Mesendoderm (in vitro differentiated cells): ENCODE measurements around the gene RAP1GDS1.
A peak's percentile ranks its signal among the peaks of the same experiment; 100 is the strongest.

Source experiments
- DNase-seq: peaks from one replicate; pipeline ENCODE4 v3.0.0; 2013
- H2AK5ac ChIP-seq: 2 replicates; pipeline ENCODE4 v1.6.1; 2013; ENCODE audit warnings: low read length, inconsistent platforms
- H2BK120ac ChIP-seq: 2 replicates; pipeline ENCODE4 v1.6.1; 2013; ENCODE audit warnings: low read depth, mild to moderate bottlenecking, low read length, moderate library complexity, mixed read lengths
- H2BK15ac ChIP-seq: replicated peaks from 2 replicates; pipeline ENCODE4 v1.6.1; 2013; ENCODE audit warnings: low read depth, mild to moderate bottlenecking, moderate library complexity
- H2BK5ac ChIP-seq: 2 replicates; pipeline ENCODE4 v1.6.1; 2013; ENCODE audit warnings: low read length, inconsistent platforms
- H3K18ac ChIP-seq: 2 replicates; pipeline ENCODE4 v1.6.1; 2013; ENCODE audit warnings: mild to moderate bottlenecking, low read length, mixed read lengths
- H3K23ac ChIP-seq: one replicate; pipeline ENCODE4 v1.6.1; 2013; ENCODE audit warnings: low read length
- H3K27ac ChIP-seq: 2 replicates; pipeline ENCODE4 v1.5.1; 2013; ENCODE audit warnings: low read depth, mild to moderate bottlenecking, inconsistent platforms, low read length, moderate library complexity
- H3K27me3 ChIP-seq: 2 replicates; pipeline ENCODE4 v1.6.1; 2013; ENCODE audit warnings: low read length, control low read depth, mild to moderate bottlenecking, inconsistent platforms; ENCODE audit not compliant: insufficient read depth, poor library complexity
- H3K36me3 ChIP-seq: 2 replicates; pipeline ENCODE4 v1.6.1; 2013; ENCODE audit warnings: low read length, inconsistent platforms; ENCODE audit not compliant: control insufficient read depth, insufficient read depth
- H3K4ac ChIP-seq: one replicate; pipeline ENCODE4 v1.6.1; 2013; ENCODE audit warnings: low read depth, mild to moderate bottlenecking, low read length, moderate library complexity
- H3K4me1 ChIP-seq: 2 replicates; pipeline ENCODE4 v1.6.1; 2013; ENCODE audit warnings: low read depth, low read length, inconsistent platforms; ENCODE audit not compliant: control insufficient read depth
- H3K4me2 ChIP-seq: 2 replicates; pipeline ENCODE4 v1.6.1; 2013; ENCODE audit warnings: low read length
- H3K4me3 ChIP-seq: 2 replicates; pipeline ENCODE4 v1.5.1; 2013; ENCODE audit warnings: mild to moderate bottlenecking, low read length
- H3K56ac ChIP-seq: one replicate; pipeline ENCODE4 v1.6.1; 2013; ENCODE audit warnings: low read length
- H3K79me1 ChIP-seq: 2 replicates; pipeline ENCODE4 v1.6.1; 2013; ENCODE audit warnings: low read length, inconsistent platforms
- H3K79me2 ChIP-seq: 2 replicates; pipeline ENCODE4 v1.6.1; 2013; ENCODE audit warnings: mild to moderate bottlenecking, low read length; ENCODE audit not compliant: control insufficient read depth, insufficient read depth
- H3K9ac ChIP-seq: 2 replicates; pipeline ENCODE4 v1.6.1; 2013; ENCODE audit warnings: low read length, inconsistent platforms
- H4K5ac ChIP-seq: one replicate; pipeline ENCODE4 v1.6.1; 2013; ENCODE audit warnings: low read length
- H4K8ac ChIP-seq: one replicate; pipeline ENCODE4 v1.6.1; 2013; ENCODE audit warnings: low read depth, mild to moderate bottlenecking, control low read depth, low read length, moderate library complexity
- WGBS: extraction: QIAGEN DNeasy Blood & Tissue Kit; methylation state at CpG from one replicate; pipeline ENCODE4 v1.1.7; 2013; ENCODE audit warnings: low lambda C conversion rate, missing lambda C conversion rate; ENCODE audit not compliant: insufficient coverage; ENCODE audit errors: extremely low coverage; 5-methylcytosine and 5-hydroxymethylcytosine counted together

RAP1GDS1 gene

DNA sequence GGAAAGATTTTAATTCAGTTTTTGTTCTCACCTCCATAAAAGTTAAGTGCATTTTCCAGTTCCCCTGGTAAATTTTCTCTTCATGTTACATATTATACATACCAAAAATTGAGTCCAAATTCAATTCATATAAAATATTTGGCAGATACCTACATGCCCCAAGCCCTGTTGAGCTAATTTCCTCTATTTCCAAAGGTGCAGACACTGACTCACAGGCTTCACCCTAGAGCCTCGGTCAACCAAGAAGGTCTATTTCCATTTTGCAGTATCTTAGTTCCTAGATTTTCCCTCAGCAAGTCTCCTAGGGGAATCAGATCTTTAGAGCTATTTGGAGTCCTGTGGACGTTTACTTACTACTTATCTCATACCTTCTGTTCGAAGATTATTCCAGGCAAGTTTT lies 222.8 kb downstream of the RAP1GDS1 start:
- no peak overlapping the region for H2AK5ac ChIP-seq
- no peak overlapping the region for H4K5ac ChIP-seq
- H3K4ac ChIP-seq: no peak overlapping the region
- no peak overlapping the region for H2BK120ac ChIP-seq
- no peak overlapping the region for H3K18ac ChIP-seq
- DNase-seq: no peak
- H4K8ac ChIP-seq: no peak overlapping the region
- H3K27ac ChIP-seq: no peak overlapping the region
- H3K4me3 ChIP-seq: no peak overlapping the region
- H3K36me3 ChIP-seq: no peaks in the 10 kb centered on the region
- no peak overlapping the region for H3K9ac ChIP-seq
- no peak overlapping the region for H2BK15ac ChIP-seq
- H3K4me2 ChIP-seq: no peak overlapping the region
- no peaks in the 10 kb centered on the region for H3K79me2 ChIP-seq
- H3K79me1 ChIP-seq: no peaks in the 10 kb centered on the region
- WGBS: no CpG with 5 or more reads among the region's 3 CpGs
- H3K4me1 ChIP-seq: no peaks in the 10 kb centered on the region
- no peak overlapping the region for H2BK5ac ChIP-seq
- H3K56ac ChIP-seq: no peak overlapping the region
- H3K27me3 ChIP-seq: no peaks in the 10 kb centered on the region
- H3K23ac ChIP-seq: no peak overlapping the region

DNA sequence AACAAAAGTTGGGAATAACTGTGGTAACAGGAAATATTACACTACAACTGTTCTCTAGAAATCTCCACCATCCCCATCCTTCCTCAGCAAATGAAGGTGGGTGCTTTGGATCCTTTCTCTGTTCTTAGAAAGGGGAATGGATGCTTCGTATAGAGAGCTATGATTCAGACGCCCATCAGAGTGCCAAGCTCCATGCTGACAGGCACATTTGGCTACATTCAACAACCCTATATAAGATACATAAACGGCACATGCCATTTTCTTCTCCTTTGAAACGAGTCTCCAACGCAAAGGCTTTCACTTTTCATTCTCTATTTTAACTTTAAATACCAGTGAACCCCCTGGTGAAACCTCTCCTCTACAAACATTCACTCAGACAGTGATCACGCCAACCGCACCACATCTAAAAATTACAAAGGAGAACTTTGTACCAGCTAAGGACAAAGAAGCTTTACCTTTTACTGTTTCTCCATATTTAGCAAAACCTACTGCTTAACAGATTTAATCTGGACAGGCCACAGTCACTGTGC lies 224.7 kb downstream of the RAP1GDS1 start:
- H3K27me3 ChIP-seq: no peaks in the 10 kb centered on the region
- no peak overlapping the region for H4K8ac ChIP-seq
- H2BK120ac ChIP-seq: no peak overlapping the region
- no CpG with 5 or more reads among the region's 7 CpGs for WGBS
- H3K79me1 ChIP-seq: no peaks in the 10 kb centered on the region
- no peak overlapping the region for H4K5ac ChIP-seq
- no peak overlapping the region for H2BK5ac ChIP-seq
- H2BK15ac ChIP-seq: no peak overlapping the region
- H3K4ac ChIP-seq: no peak overlapping the region
- no peak overlapping the region for H3K9ac ChIP-seq
- H2AK5ac ChIP-seq: no peak overlapping the region
- no peaks in the 10 kb centered on the region for H3K36me3 ChIP-seq
- H3K4me1 ChIP-seq: no peaks in the 10 kb centered on the region
- H3K27ac ChIP-seq: no peak overlapping the region
- no peak overlapping the region for H3K18ac ChIP-seq
- no peak overlapping the region for H3K23ac ChIP-seq
- no peak for DNase-seq
- no peak overlapping the region for H3K4me2 ChIP-seq
- no peak overlapping the region for H3K56ac ChIP-seq
- no peaks in the 10 kb centered on the region for H3K79me2 ChIP-seq
- no peak overlapping the region for H3K4me3 ChIP-seq

DNA sequence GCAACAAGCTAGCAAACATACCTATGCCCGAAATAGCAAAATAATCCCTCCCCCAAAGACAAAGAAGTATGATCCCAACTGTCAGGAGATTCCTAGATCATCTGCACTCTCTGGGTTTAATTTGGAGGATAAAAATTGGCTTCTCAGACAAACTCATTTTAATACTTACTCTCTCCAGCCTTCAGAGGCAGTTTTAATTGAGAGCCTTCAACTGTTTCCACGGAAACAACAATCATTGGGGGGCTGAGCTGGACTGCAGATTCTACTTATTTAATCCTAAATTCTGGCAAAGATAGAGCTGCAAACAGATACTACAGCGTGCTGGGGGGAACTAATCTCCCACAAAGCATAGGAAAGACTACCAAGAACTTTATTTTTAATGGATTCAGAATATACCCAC lies 229.1 kb downstream of the RAP1GDS1 start:
- Histone ChIP-seq H3K4me1 (no peaks in the 10 kb centered on the region), H3K79me2 (no peaks in the 10 kb centered on the region), H3K23ac (no peak overlapping the region), H2BK120ac (no peak overlapping the region), H3K36me3 (no peaks in the 10 kb centered on the region), H3K4me2 (no peak overlapping the region), H3K79me1 (no peaks in the 10 kb centered on the region), H2BK5ac (no peak overlapping the region), H3K4me3 (no peak overlapping the region), H2AK5ac (no peak overlapping the region), H4K8ac (no peak overlapping the region), H4K5ac (no peak overlapping the region), H3K27ac (no peak overlapping the region), H3K9ac (no peak overlapping the region), H3K27me3 (no peaks in the 10 kb centered on the region), H2BK15ac (no peak overlapping the region), H3K4ac (no peak overlapping the region), H3K56ac (no peak overlapping the region), H3K18ac (no peak overlapping the region)
- WGBS: no CpG with 5 or more reads among the region's 3 CpGs
- no peak for DNase-seq

DNA sequence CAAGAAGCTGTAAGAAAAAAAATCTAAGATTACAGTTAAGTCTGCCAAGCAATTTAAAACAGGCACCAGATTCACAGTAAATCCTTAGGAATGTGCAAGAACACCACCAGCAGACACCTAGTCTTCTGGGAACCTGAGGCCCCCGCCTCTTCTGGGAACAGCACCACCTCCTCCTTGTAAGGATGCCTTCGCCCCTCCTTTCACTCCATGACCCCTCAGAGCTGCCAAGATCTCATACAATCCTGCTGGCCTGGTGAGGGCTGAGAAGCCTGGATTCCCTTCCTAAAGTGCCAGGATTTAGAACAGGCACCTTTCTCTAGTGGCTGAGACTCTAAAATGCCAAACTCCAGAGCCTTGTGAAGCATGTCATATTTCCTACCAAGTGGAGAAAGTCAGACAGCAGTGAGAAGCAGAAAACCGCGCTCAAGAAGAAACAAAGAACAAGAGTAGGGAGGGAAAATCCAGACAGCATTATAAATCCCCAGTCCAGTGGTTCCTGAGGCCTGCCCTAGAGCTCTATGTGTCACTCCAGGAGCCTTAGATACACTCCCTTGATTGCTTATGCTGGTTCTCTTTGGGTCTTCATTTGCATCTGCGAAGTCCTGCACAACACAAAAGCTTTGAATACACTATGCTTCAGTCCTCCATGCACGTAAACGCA lies 230.8 kb downstream of the RAP1GDS1 start:
- Histone ChIP-seq H2AK5ac (no peak overlapping the region), H3K79me1 (no peaks in the 10 kb centered on the region), H3K79me2 (no peaks in the 10 kb centered on the region), H3K4me2 (no peak overlapping the region), H2BK120ac (no peak overlapping the region), H3K23ac (no peak overlapping the region), H2BK5ac (no peak overlapping the region), H4K8ac (no peak overlapping the region), H3K27me3 (no peaks in the 10 kb centered on the region), H3K9ac (no peak overlapping the region), H2BK15ac (no peak overlapping the region), H3K4me1 (no peaks in the 10 kb centered on the region), H3K27ac (no peak overlapping the region), H3K4me3 (no peak overlapping the region), H3K36me3 (no peaks in the 10 kb centered on the region), H4K5ac (no peak overlapping the region), H3K18ac (no peak overlapping the region), H3K4ac (no peak overlapping the region), H3K56ac (no peak overlapping the region)
- DNase-seq: peak; percentile 29
- no CpG with 5 or more reads among the region's 7 CpGs for WGBS

DNA sequence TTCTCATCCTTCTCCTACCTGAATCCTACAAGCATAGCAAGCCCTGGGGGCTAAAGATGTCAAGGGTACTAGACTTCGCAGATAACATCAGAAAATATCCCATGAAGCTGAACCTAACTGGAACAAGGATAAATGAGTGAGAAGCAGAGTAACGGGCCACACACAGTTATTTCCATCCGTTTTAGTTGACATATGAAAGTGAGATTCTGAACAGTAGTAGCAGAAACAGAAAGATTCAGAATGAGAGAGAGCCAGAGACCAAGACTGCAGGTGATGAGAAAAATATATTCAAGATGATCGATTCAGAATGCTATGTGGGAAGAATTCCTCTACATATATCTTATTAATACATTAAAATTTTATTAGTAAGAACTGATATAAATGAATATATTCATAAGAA lies 232.1 kb downstream of the RAP1GDS1 start:
- no CpG with 5 or more reads among the region's 4 CpGs for WGBS
- Histone ChIP-seq H3K4me1 (no peaks in the 10 kb centered on the region), H3K4me3 (no peak overlapping the region), H4K8ac (no peak overlapping the region), H3K56ac (no peak overlapping the region), H2BK120ac (no peak overlapping the region), H3K18ac (no peak overlapping the region), H3K36me3 (no peaks in the 10 kb centered on the region), H3K4me2 (no peak overlapping the region), H3K79me1 (no peaks in the 10 kb centered on the region), H2BK5ac (no peak overlapping the region), H4K5ac (no peak overlapping the region), H3K79me2 (no peaks in the 10 kb centered on the region), H2BK15ac (no peak overlapping the region), H3K27me3 (no peaks in the 10 kb centered on the region), H2AK5ac (no peak overlapping the region), H3K9ac (no peak overlapping the region), H3K23ac (no peak overlapping the region), H3K27ac (no peak overlapping the region), H3K4ac (no peak overlapping the region)
- DNase-seq: no peak
